Testis (tissue), 2 donors: ENCODE measurements around the gene MYO7A.

ENCODE experiments used
- CTCF ChIP-seq, 3 experiments: fragments of 450-650 bp in 2 of 3; fragments of 200-600 bp in 1 of 3; sonication (generic) in 1 of 3; IDR thresholded peaks; one replicate each; pipeline ENCODE4 v1.5.1; 2016 to 2019; ENCODE audit warnings: antibody characterized with exemption in 3 of 3, mild to moderate bottlenecking in 2 of 3, moderate library complexity in 1 of 3
- POLR2A ChIP-seq: fragments of 450-650 bp; IDR thresholded peaks from one replicate; pipeline ENCODE4 v1.6.1; 2017; ENCODE audit warnings: antibody characterized with exemption, mild to moderate bottlenecking, moderate library complexity

GRCh38 chr11:77204754-77205466, 76.9 kb downstream of the MYO7A start:
- TF ChIP-seq CTCF (IDR thresholded peaks at IDR 0.05) (no peak), POLR2A (no peak)
